Measurements from ENCODE around the gene SENP1. TPM values are rescaled to one million over a fixed set of nuclear protein-coding genes. Genes with fewer than 3 reads are reported as not detected.
A peak's percentile ranks its signal among the peaks of the same experiment; 100 is the strongest.

SENP1 gene
- total RNA-seq, 1 donor from 2014 or later = 24.2 TPM

DNA sequence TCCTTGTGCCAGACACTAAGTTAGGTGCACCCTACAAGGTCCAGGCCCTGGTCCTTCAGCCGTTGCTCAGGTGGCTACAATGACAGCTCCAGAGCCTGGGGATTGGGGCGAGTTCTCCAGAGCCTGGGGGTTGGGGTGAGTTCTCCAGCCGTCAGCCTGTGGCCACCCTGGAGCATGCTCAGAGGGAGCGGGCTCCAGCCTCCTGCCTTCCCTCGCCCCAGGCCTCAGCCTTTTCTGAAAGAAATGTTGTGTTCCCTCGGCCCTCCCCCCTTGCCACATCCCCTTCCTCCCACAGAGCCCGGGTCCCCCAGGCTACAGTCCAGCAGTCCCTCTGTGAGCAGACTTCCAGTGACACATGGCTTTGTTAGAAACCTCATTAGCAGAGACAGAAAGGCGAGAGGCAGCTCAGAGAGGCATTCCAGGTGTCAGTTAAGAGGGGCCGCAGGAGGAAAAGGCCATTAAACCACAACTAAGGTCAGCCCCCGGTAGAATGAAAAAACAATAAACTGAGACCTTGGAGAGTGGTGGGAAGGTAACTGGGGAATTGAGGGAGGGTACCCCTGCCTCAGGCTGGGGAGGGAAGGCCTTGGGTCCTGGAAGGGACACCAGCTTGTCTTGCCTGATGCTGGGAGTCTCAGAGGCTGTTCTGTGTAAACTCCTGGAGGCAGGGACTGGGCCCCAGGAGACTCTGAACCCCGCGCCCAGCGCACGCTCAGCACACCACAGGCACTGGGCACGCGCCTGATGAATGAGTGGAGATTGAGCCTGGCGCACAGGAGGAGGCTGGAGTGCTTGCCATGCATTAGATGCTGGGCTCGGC is 78.5 kb downstream of the SENP1 start:
- Mint-ChIP-seq H3K4me3 (ENCODE audit: unreplicated experiment) (no peak overlapping the region), H3K36me3 (ENCODE audit: unreplicated experiment) (no peaks in the 10 kb centered on the region), H3K4me1 (ENCODE audit: low read depth, unreplicated experiment) (peaks cover 2% of the 10 kb centered on the region), H3K27ac (ENCODE audit: unreplicated experiment) (no peak overlapping the region), H3K9me3 (ENCODE audit: unreplicated experiment) (peaks cover 6% of the 10 kb centered on the region), H3K27me3 (ENCODE audit: unreplicated experiment) (peaks cover 9% of the 10 kb centered on the region)
- TF ChIP-seq, protein P1, sequence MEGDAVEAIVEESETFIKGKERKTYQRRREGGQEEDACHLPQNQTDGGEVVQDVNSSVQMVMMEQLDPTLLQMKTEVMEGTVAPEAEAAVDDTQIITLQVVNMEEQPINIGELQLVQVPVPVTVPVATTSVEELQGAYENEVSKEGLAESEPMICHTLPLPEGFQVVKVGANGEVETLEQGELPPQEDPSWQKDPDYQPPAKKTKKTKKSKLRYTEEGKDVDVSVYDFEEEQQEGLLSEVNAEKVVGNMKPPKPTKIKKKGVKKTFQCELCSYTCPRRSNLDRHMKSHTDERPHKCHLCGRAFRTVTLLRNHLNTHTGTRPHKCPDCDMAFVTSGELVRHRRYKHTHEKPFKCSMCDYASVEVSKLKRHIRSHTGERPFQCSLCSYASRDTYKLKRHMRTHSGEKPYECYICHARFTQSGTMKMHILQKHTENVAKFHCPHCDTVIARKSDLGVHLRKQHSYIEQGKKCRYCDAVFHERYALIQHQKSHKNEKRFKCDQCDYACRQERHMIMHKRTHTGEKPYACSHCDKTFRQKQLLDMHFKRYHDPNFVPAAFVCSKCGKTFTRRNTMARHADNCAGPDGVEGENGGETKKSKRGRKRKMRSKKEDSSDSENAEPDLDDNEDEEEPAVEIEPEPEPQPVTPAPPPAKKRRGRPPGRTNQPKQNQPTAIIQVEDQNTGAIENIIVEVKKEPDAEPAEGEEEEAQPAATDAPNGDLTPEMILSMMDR (IDR thresholded peaks at IDR 0.05; ENCODE audit: partially characterized antibody, unreplicated experiment) = no peak
- no peak for DNase-seq

DNA sequence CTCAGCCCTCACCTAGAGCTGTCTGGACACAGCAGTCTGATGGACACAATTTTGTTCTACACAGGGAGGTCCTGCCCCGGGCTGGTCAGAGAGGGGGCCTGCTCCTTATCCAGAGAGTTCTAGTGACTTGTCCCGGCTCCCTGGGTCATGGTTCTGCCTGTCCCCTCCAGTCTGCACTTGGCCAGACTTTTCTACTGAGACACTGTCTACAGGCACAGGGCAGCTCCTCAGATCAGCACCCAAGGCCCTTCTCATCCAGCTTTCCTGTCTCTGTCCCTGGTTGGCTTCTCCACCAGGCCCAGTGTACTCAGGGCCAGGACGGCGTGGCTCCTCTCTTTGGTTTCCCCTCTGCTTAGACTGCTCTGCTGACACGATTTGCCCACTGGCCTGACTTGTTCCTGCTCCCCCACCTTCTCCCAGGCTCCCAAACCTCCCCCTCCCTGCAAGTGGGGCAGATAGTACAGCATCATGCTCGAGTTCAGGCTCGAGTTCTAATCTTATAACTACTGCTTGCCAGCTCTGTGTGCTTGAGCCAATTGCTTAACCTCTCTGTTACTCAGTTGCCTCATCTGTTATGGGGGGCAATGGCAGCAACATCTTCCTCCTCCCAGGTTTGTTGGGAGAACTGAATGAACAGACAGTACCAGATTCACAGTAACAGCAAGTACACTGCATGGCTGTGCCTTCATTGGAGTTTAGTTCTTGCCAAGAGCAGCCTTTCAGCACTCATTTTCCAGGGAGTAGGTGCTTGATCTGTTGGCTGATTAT is 79.6 kb downstream of the SENP1 start:
- H3K9me3 Mint-ChIP-seq (ENCODE audit: unreplicated experiment) = peaks cover 9% of the 10 kb centered on the region
- H3K4me1 Mint-ChIP-seq (ENCODE audit: low read depth, unreplicated experiment) = peaks cover 2% of the 10 kb centered on the region
- no peak overlapping the region for H3K4me3 Mint-ChIP-seq (ENCODE audit: unreplicated experiment)
- no peak overlapping the region for H3K27ac Mint-ChIP-seq (ENCODE audit: unreplicated experiment)
- TF ChIP-seq, protein P1 (IDR thresholded peaks at IDR 0.05; ENCODE audit: partially characterized antibody, unreplicated experiment) = no peak
- DNase-seq = no peak
- H3K27me3 Mint-ChIP-seq (ENCODE audit: unreplicated experiment) = peaks cover 11% of the 10 kb centered on the region
- no peaks in the 10 kb centered on the region for H3K36me3 Mint-ChIP-seq (ENCODE audit: unreplicated experiment)

DNA sequence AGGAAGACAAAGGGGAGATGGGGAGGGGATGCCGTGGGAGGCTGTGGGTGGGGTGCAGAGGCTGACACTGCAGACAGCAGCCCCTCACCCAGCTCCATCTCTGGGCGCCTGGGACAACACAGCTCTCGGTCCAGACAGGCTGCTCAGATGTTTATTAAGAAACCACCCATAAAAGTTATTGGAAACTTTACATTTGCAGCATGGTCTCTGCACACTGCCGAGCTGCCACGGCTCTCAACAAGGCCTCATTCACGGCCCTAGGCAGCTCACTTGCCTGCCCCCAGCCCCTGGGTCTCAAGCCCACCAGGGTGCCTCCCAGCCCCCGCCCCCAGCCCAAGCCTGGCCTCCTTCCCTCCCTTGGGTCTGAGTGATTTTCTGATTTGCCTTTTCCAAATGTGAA is 80.6 kb downstream of the SENP1 start:
- TF ChIP-seq, protein P1 (IDR thresholded peaks at IDR 0.05; ENCODE audit: partially characterized antibody, unreplicated experiment) = no peak
- Mint-ChIP-seq H3K4me3 (ENCODE audit: unreplicated experiment) (no peak overlapping the region), H3K9me3 (ENCODE audit: unreplicated experiment) (peaks cover 9% of the 10 kb centered on the region), H3K36me3 (ENCODE audit: unreplicated experiment) (no peaks in the 10 kb centered on the region), H3K27ac (ENCODE audit: unreplicated experiment) (no peak overlapping the region), H3K4me1 (ENCODE audit: low read depth, unreplicated experiment) (peaks cover 2% of the 10 kb centered on the region), H3K27me3 (ENCODE audit: unreplicated experiment) (peaks cover 15% of the 10 kb centered on the region)
- DNase-seq = no peak

DNA sequence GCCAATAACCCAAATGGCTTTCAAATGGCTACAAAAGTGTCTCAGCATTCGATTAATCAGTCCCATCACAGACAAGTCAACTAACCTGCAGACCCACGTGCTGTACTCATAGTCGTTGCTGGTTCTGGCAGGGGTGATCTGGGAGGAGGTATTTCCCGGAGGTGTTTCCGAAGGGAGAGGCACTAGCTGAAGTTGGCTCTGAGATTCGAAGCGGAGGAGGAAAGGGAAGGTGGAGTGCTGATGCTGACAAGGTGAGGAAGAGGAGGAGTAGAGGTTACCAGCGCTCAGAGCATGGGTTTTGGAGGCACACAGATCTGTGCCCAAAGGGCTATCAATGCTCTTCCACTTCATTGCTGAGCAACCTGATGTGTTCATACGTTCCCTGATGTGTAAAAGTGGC is 81.1 kb downstream of the SENP1 start:
- Mint-ChIP-seq H3K27ac (ENCODE audit: unreplicated experiment) (peak overlapping the region; percentile 75), H3K4me1 (ENCODE audit: low read depth, unreplicated experiment) (peaks cover 2% of the 10 kb centered on the region), H3K9me3 (ENCODE audit: unreplicated experiment) (peaks cover 9% of the 10 kb centered on the region)

More for the DNA sequence above, 81.1 kb downstream of the SENP1 start:
- Mint-ChIP-seq H3K36me3 (ENCODE audit: unreplicated experiment) (no peaks in the 10 kb centered on the region), H3K27me3 (ENCODE audit: unreplicated experiment) (peaks cover 15% of the 10 kb centered on the region), H3K4me3 (ENCODE audit: unreplicated experiment) (no peak overlapping the region)
- TF ChIP-seq, protein P1 (IDR thresholded peaks at IDR 0.05; ENCODE audit: partially characterized antibody, unreplicated experiment) = no peak
- no peak for DNase-seq
